ENCODE measurements around the gene KCTD14. TPM values are rescaled to one million over a fixed set of nuclear protein-coding genes. Genes with fewer than 3 reads are reported as not detected.

The KCTD14 gene
- total and polyA plus RNA-seq, 9 of the 15 experiments (the other 6 are each of a cell fraction or from before 2014, with no cell fraction given): 0.04 to 0.30 (median 0.11) TPM; not detected in 2

GRCh38 chr11:78011301-78011700 lies 11.8 kb downstream of the KCTD14 start:
- Histone ChIP-seq H3K36me3 (ENCODE audit: control insufficient read depth, insufficient read depth, low read length) (no peaks in the 10 kb centered on the region), H3K4me2 (ENCODE audit: insufficient read depth, low read length) (no peak overlapping the region), H3K27ac (ENCODE audit: extremely low read depth, low read depth, low read length) (no peak overlapping the region), H3K4me3 (no peak overlapping the region), H3K27me3 (ENCODE audit: control insufficient read depth in 2 of 2, insufficient read depth in 2 of 2, low read length in 2 of 2) (no peaks in the 10 kb centered on the region), H3K9ac (ENCODE audit: insufficient read depth in 1 of 2, low read depth in 2 of 2, low read length in 2 of 2) (no peak overlapping the region), H2AFZ (ENCODE audit: low read depth, low read length) (no peak overlapping the region), H3K79me2 (ENCODE audit: control insufficient read depth, insufficient read depth, low read length) (peaks cover 12% of the 10 kb centered on the region; the same call in 2 of the 3 replicates), H3K9me1 (ENCODE audit: control insufficient read depth, insufficient read depth, low read length) (no peaks in the 10 kb centered on the region), H3K9me3 (replicated peaks; ENCODE audit: control insufficient read depth, insufficient read depth, low read depth, low read length) (no peaks in the 10 kb centered on the region), H4K20me1 (replicated peaks; ENCODE audit: control insufficient read depth, insufficient read depth, low read length) (no peaks in the 10 kb centered on the region), H3K4me1 (replicated peaks in 1 of 2; ENCODE audit: control insufficient read depth in 2 of 2, insufficient read depth in 2 of 2, low read length in 2 of 2) (peaks cover 0 to 12% of the 10 kb centered on the region in 2 experiments; a peak in 2 of 5 replicates)
- ChIA-PET POLR2A (no interaction called here), CTCF (ENCODE audit: low intra/inter-chr PET ratio) (no interaction called here)
- intact Hi-C loops (cut with micrococcal nuclease) (loop anchor here (10.0 kb wide), 1 partner anchor 554 kb away; no protein-coding TSS in a partner anchor), in situ Hi-C loops (cut with MboI) (no loop called here)
- 30% methylated on average over 2 of the region's 2 CpGs for WGBS (ENCODE audit: insufficient coverage, low coverage, missing lambda C conversion rate)
- FAIRE-seq (no peak), DNase-seq (ENCODE audit: extremely low read depth in 1 of 4, low spot score in 3 of 4) (no peak), ATAC-seq (no peak)
- BruUV-seq (replicated peaks): no TSS peak
- TF ChIP-seq CSDE1 (IDR thresholded peaks at IDR 0.05) (no peak), ZNF644 (tag; IDR thresholded peaks at IDR 0.05; ENCODE audit: low read depth) (no peak), NUFIP1 (IDR thresholded peaks at IDR 0.05; ENCODE audit: partially characterized antibody) (no peak), ZNF23 (CRISPR knock-in tag; IDR thresholded peaks at IDR 0.05) (no peak), ARID2 (IDR thresholded peaks at IDR 0.05) (no peak), THRAP3 (IDR thresholded peaks at IDR 0.05; ENCODE audit: borderline replicate concordance) (no peak), ETS1 (conservative IDR thresholded peaks at IDR 0.05; ENCODE audit: control insufficient read depth, low read depth, low read length) (no peak), NCOA2 (IDR thresholded peaks at IDR 0.05; ENCODE audit: partially characterized antibody in 2 of 2) (no peak), ZNF436 (CRISPR knock-in tag; IDR thresholded peaks at IDR 0.05) (no peak), ZNF311 (CRISPR knock-in tag; IDR thresholded peaks at IDR 0.05) (no peak), MGA (IDR thresholded peaks at IDR 0.05) (no peak), POLR2B (IDR thresholded peaks at IDR 0.05; ENCODE audit: low read depth, partially characterized antibody) (no peak)
